NCI-H1930 (cell line): ENCODE data around the gene HOXA10.

Source experiments
- DNase-seq, 2 experiments: peaks; one replicate each; lab custom pipeline; 2025; lab: John Stamatoyannopoulos, UW

The HOXA10 gene

DNA sequence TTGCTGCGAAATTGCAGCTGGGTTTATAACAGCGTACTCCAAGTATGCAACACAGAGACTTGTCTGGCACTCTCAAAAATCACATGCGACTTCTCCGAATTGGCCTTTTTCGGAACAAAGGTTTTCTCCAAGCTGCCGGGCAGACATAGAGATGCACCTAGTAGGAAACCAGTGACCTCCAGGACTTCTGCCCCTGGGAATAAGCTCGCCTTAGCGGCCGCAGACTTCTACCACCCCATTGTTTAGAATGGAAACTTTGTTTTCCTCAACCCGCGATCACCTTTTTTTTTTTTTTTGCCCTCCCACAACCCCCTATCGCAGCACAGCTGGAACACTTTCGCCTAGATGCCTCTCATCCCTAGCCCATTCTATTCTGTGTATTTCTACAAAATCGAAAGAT, 4.9 kb upstream of the HOXA10 start:
- no peak for DNase-seq

DNA sequence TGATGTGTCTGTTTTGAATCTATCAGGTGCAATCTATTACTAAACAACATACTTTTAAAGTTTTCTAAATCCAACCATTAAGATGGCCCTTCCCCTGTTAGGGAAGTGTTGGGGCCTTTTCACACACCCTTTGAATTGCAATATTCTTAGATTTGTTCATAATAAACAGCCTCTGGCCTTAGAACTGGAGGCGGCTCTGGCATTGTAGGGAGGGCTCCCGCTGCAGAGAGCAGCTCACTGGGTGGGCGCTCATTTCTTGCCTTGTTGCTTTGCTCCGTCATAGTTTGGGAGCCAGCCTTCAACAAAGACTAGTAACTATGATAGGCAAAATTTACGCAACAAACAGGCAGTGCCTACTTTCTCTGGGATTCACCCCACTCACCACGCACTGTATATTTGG, 4.2 kb upstream of the HOXA10 start:
- DNase-seq = no peak

DNA sequence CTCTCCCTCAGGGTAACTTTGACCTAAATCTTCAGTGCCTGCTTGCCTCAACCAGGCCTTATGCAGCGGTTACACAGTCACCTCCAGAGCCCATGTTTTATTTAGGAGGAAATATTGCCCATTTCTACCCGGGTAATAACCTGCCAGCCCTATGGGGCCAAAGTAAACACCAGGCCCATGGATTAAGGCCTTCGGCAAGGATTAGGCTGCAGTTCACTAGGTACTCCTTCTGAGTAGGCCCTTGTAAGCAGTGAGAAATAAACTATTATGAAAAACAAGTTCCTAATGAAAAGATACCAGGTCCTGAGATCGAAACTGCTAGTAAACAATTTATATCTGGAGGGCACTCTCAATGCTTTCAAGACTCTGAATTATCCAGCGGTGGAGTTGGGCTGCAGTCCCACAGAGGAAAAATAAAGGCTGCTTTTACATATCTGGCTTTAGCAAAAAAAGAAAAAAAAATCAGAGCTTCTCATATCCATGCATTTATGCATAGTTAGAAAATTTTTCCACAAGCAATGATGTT, 3.7 kb upstream of the HOXA10 start:
- DNase-seq = no peak

DNA sequence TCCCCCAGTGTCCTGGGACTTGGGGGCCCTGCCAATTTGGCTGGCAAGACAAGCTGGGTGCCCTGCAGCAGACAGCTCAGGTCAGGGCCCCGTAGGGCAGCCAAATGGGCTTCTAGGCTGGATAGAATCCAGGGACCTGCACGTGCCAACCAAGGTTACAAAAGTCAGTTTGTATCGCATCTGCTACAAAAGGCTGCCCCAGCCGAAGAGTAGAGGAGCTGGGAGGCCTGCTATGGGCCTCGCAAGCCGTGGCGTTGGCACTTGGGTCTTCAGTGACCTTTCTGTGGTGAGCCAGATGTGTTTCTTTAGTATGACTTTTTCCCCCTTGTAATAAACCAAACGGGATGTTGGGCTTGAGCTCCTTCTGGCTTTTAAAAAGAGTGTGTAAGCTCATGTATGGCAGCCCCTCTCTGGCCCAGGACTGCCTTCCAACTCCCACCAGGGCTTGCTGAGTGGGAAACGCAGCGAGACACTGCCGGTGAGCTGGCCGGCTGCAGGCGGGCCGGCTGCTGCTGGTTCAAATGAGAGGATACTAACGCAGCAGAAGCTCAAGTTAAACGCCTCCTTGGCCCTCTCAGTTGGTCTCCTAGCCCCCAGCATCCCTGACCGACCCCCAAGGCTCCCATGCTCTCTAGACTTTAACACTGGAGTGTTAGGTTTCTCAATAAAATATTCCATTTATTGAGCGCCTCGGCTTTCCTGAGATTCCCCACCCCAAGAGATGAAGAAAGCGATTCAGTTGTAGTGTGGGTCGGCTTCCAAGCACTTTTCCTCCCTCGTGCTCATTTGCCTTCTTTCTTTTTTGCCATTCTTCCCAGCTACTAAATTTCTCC, 3.1 kb upstream of the HOXA10 start:
- DNase-seq = no peak

DNA sequence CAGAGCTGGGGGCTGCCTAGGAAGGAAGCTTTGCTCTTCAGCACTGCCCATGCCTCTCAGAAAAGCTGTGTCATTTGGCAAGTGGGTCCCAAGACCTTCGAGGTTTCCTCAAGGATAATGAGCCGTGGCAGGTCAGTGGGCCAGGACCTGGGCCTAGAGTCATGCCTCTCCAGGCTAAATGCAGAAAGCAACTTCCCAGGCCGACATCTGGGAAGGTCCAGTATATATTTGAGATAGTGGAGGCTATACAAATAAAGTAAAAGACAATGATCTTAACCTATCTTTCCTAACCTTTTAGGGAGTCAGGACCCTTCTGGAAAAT, 2.4 kb upstream of the HOXA10 start:
- no peak for DNase-seq

DNA sequence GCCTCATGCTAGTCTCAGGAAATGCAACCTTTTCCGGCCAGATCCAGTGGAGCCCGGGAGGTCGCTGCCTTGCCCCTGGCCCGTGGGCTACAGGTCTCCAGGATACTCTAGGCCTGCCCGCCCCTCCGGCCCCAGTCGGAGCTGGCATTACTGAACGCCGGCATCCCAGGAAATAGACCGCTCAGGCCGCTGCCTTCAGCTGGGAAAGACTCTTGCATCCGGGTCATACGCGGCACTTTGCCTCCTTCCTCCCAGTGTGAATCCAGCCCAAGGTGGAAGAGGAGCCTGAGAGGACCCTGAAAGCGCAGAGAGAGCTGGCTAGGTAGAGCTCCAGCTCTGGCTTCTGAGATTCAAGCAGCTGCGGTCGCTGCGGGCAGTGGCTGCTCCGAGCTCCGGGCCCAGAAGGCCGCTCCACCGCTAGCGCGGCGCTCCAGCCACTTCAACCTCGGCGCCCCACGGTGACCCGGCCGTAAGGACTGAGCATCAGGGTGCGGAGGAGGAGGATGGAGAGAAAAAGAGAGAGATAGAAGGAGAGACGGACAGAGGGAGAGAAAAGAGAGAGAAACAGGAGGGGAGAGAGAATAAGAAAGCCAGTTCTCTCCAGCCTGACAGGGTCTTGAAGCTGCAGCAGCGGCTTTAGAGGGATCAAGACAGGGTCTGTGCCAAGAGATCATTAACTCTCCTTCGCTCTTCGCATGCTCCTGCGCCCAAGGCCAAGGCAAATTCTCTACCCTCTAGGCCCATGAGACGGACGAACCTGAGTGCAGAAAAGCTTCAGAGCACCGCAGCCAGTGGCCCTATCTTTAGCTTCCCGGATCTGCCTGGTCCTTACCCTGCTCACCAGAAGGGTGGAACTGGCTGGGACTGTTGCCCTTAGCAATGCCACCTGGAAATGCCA, 1.8 kb upstream of the HOXA10 start:
- DNase-seq = no peak

DNA sequence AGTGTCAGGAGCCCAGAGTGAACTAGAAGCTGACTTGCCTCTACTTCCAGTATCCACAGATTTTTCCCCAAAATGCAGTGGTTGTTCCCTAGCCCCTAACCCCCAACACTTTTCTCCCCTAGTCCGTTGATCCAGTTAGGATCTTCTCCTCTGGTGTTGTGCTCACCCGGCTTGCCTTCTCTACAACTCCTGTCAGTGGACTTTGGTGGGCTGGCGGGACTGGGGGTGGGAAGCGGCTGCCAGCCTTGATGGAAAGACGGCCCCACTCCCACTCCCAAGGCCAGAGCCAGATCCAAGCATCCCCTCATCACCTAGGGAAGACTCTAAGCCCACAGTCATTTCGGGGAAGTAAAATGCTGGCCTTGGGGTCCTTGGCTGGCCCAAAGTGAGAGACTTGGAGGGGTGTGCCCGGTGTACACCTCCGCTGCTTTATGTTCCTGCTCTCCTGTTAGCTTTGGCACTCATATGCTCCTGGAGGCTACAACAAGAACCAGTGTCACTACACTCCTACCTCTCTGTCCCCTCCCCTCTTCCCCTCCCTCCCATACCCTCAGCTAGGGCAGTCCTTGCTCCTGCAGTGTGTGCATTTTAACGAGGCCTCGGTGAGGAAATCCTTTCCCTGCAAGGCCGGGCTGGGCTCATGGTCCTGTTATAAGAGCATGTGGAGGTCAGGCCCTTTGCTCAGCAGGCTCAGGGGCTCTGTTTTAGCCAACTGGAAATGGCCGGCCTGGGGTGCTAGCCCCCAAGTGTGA, 930 bp upstream of the HOXA10 start:
- no peak for DNase-seq

DNA sequence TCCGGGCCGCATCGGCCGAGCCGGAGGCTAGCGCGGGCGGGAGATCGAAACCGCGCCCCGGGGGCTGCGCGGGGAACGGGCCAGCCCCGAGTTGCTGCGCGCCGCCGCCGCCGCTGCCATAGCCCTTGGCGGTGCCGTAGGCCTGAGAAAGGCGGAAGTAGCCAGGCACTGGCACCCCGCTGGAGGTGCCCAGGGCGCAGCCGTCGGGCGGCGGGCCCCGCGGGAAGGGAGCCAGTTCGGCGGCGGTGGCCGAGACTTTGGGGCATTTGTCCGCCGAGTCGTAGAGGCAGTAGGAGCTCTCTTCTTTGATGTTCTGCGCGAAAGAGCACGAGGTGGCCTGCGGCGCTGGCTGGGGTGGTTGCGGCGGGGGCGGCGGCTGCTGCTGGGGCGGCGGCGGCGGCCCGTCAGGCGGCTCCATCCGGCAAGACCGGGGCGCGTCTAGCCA, 587 bp downstream of the HOXA10 start:
- peak in 1 of 2 experiments; percentile 24 for DNase-seq

DNA sequence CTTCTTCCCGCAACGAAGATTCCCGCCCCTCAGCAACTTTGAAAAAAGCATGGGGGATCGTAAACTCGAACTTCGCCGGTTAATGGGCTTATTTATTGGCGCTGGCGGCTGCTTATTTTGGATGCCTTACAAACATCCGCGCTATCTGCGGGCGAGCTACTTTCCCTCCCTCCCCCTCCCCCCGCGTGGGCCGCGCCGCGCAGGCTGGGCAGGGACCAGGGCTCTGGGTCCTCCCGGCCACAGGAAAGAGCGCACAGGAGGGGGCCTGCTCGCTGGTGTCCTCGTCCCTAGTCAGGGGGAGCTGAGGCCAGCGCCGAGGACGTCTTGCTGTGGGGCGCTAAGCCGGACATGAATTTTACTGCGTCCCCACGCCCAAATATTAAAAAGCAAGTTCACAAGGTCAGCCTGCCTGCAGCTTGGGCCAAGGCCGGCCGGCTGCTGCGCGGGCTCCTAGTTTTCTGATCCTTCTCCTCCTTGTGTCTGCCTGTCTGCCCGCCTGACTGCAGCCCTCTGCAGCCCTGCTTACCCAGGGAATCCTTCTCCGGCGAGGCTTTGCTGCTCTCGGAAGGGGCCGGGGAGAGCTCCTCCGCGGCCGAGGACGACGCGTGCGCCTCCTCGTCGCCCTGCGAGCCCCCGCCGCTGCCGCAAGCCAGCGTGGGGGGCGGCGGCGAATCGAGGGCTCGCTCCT, 1.2 kb downstream of the HOXA10 start:
- DNase-seq = no peak

DNA sequence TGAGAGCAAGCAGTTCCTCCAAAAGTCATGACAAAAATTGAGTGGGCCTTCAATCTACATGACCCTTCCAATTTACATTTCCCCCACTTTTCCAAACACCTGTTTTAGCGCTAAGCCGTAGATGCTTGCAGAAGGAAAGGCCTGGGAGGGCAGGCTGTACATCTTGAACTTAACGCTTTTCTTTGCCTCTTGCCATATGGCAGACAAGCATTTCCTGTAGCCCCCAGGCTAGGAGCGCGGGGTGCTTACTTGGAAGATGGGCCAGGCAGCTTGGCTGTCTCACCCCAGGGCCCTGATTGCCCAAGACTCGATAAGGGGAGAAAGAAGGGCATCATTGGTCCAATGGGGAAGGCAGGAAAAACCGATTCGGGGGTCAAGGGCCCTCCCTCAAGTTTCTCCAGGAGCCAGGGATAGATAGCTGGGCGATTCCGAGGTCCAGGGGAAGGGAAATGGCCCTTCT, 1.8 kb downstream of the HOXA10 start:
- no peak for DNase-seq

DNA sequence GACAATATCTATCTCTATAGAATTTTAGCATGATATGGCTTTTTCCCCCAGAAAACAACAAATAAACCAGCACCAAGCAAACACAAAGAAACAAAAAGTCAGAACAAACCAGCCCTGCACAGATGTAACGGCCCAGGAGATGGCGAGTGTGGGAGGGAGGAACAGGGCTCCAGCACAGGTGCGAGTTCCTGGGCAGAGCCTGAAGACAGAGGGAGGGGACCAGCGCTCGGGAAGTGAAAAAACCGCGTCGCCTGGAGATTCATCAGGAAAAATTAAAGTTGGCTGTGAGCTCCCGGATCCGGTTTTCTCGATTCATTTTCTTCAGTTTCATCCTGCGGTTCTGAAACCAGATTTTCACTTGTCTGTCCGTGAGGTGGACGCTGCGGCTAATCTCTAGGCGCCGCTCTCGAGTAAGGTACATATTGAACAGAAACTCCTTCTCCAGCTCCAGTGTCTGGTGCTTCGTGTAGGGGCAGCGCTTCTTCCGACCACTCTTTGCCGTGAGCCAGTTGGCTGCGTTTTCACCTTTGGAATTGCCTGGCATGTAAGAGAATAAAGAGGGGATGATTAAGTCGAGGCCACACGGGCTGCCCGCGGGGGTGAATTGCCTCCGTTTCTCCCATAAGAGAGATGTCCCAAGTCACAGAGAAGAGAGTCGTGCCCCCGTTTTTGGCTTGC, 2.3 kb downstream of the HOXA10 start:
- DNase-seq = peak in 1 of 2 experiments; percentile 30

DNA sequence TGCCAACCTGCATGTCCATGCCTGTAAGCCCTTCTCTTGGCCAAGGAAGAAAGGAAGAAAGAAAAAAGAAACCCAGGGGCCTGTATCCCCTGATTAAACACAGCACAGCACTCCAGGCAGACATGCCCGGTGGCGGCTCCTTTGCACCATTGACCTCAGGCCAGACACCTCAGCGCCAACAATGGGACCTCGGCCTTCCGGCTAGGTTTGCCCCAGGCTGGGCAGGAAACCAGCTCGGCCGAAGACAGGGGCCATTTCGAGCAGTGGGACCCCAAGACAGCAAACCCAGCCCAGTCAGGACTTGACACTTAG, 2.8 kb downstream of the HOXA10 start:
- no peak for DNase-seq

DNA sequence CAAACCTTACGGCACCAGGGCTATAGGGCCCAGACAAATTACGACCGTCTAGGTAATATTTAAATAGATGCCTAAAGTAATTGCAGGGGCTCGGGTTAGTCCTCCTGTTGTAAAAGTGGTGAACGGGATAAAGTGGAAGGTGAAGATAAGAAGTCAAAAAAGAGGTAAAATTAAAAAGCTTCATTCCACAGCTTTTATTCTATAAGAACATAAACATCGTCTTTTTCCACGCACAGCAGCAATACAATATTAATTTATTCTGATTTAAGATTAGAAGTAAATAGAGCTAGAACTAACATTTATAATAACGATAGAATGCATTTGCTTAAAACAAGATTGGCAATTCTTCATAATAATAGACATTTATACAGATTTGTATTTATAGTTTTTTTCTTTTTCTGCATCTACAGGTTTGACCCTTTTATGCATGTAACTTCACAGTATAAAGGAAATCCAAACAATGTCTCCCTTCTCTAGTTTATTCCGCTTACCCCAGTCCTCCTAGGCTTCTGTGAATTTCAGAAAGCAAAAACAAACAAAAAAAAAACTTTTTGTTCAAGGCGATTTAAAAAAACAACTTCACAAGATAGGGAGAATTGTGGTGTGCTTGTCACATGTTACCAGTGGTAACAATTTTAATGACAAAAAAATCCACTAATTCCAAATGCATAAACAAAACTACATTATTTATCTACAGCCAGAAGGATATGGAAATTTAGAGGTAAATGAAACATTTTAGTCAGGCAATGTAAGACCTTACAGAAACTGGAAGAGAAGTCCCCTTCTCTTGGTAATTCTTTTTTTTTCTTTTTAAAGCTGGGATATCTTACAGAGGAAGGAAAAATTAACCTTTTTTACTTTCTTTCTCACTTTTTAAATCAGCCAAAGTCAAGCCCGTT, 3.4 kb downstream of the HOXA10 start:
- no peak for DNase-seq

DNA sequence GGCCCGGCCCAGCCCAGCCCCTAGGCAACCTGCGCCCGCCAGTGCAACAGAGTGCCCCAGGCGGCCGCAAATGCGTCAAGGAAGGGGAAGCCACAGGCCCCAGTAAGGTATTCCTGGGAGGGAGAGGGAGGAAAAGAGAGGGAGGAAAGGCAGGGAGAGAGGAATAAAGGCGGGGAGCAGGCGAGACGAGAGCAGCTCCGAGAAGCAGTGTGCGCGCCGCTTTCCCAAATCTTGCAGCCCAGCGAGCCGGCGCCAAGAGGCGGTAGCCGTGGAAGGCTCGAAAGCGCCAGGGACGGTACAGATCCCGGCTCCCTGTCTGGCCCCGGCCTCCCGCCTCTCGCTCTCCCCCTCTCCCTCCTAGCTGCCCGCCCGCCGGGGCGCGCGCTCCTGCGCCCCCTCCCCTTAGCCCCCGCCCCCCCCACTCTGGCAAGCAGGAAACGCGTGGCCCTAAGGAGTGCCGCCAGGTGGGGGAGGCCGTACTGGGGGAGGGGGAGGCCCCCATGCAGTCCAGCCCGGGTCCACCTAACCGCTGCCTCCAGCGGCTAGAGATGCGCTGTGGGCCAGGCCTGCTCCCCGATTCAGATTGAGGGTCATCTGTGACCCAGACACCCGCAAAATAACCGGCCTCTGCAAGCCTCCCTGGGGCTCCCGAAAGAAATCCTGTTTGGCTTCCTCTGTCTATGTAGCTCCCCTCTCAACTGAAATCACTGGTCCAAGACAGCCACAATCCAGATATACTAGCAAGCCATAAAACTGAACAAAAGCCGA, 4.3 kb downstream of the HOXA10 start:
- DNase-seq = peak; percentile 53 to 69

DNA sequence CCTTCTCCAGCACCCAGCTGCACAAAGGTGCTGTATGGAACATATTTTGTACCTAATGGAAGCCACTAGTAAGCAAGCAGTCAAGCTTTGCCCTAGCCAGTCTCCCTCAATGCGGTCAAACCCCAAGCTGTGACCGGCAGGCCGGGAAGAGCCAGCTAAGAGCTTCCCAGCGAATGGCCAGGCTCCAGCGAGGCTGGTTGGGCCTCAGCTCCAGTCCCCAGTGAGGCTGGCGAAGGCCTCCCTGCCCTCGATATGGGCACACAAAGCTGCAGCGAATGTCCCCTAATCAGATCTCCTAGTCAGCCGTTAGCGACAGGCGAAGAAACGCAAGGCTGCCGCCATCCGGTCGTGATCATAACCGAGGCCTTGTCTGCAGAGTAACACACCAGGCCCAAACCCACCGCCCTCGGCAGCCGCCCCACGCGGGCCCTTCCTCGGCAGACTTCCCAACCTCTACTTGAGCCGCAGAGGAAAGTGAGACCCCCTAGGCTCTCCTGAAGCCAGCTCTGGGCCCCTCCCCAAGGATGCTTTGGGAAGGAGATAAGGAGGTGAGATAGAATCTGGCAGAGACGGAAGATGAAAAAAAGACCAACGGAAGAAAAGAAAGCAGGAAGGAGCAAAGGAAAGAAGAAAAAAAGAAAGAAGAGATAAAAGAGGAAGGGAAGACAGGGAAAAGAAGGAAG, 5.7 kb downstream of the HOXA10 start:
- peak; percentile 46 to 73 for DNase-seq

DNA sequence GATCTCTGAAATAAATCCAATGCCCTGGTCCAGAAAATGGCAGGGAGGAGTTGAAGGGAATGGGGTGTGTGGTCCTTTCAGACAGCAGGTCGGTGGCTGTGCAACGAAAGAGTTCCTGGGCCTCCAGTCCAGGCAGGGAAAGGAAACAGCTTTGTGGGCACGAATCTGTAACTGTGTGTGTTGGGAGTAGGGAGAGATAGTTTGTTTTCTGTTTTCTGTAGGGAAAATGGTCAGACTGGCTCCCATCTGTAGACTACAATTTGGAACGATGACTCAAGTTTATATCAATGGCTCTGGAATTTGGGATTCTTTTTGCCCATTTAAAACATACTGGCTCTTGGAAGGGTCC, 6.2 kb downstream of the HOXA10 start:
- DNase-seq = no peak

DNA sequence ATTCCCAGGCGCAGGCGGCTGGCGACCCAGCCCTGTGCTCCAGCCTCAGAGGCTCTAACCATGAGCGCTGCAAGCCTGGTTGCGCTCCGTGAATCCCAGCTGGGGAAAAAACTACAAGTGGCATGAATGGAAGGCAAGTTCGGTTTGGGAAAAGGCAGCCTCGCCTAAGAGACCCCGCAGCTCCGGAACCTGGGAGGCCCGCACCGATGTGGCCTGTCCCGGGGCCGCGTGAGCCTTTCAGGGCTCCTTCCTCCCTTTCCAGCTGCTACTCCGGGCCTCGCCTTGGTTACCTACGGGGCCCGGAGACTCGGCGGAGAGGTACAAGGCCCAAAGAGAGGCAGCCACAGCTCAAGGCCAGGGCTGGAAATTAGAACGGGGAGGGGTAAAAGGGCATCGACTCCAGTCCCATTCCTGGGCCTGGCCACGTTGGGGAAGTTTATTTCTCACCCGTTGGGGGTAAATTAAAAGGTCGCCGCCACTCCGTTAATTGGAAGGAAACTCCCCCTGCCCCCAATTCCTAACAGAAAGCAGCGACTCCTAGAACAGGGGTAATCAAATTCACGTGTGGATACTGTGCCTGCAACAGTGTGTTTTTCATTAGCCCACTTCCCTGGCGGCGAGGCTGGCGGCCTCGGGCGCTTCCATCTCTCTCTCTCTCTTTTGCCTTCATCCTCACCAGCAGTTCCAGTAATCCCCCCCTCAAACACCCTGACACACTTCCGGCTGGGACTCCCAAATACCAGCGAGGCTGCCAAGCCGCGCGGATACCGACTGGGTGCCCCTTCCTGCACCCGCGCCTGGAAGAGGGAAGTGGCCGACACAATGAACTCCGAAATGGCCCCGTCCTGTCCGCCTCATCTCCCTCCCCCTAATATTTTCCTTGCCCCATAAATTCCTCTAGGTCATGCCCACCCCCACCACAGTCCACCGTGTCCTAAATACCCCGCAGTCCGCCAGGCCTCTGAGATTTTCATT, 7.3 kb downstream of the HOXA10 start:
- no peak for DNase-seq
